Activated naive CD4-positive, alpha-beta T cell treated with anti-CD3 and anti-CD28 coated beads for 36 hours (primary cell): ENCODE results near the gene CDCA4. TPM values are rescaled to one million over a fixed set of nuclear protein-coding genes. Genes with fewer than 3 reads are reported as not detected.
A peak's percentile ranks its signal among the peaks of the same experiment; 100 is the strongest.
"Not testable (repeated sequence)": the region's sequence is repeated elsewhere in the genome, so short reads cannot be mapped to it uniquely, and the experiment has no call there.

Source experiments
- CTCF ChIA-PET: fragments of 350-600 bp; sonication (Branson Sonifier 250); formaldehyde crosslinking; loops from one replicate; lab custom pipeline; 2021; ENCODE audit warnings: antibody characterized with exemption; lab: Charles Lee
- DNase-seq: peaks from one replicate; pipeline ENCODE4 v3.0.0-alpha.2; 2020
- H3K27ac Mint-ChIP-seq: one replicate; pipeline ENCODE4 v1.8.0; 2021; ENCODE audit warnings: mild to moderate bottlenecking, mixed read lengths
- H3K27me3 Mint-ChIP-seq: one replicate; pipeline ENCODE4 v1.8.0; 2021; ENCODE audit warnings: low read depth, mixed read lengths
- H3K36me3 Mint-ChIP-seq: one replicate; pipeline ENCODE4 v1.8.0; 2021; ENCODE audit warnings: low read depth, mixed read lengths
- H3K4me1 Mint-ChIP-seq: one replicate; pipeline ENCODE4 v1.8.0; 2021; ENCODE audit warnings: low read depth, mixed read lengths
- H3K4me3 Mint-ChIP-seq: one replicate; pipeline ENCODE4 v1.8.0; 2021; ENCODE audit warnings: mild to moderate bottlenecking, moderate library complexity, mixed read lengths
- H3K9me3 Mint-ChIP-seq: one replicate; pipeline ENCODE4 v1.8.0; 2021; ENCODE audit warnings: mixed read lengths
- intact Hi-C: fragments of 100-400 bp; cut with micrococcal nuclease; formaldehyde crosslinking; loops from one replicate; pipeline ENCODE4 v1.15.1; 2023
- total RNA-seq, 2 experiments: library from RNA; stranded (reverse); gene quantifications; one replicate each; pipeline ENCODE4 v1.2.3, GENCODE V29; 2021

Gene CDCA4
- total RNA-seq, 2 experiments from 2014 or later: 59.6 to 60.4 TPM

- Mint-ChIP-seq H3K36me3 (no peaks in the 10 kb centered on the region), H3K4me3 (no peak overlapping the region), H3K4me1 (peaks cover 41% of the 10 kb centered on the region), H3K9me3 (no peaks in the 10 kb centered on the region), H3K27ac (no peak overlapping the region), H3K27me3 (no peaks in the 10 kb centered on the region)
- CTCF ChIA-PET: interaction anchor here (0.8 to 4.5 kb wide), 2 partner anchors 17 to 52 kb away, joined by 3 to 23 read pairs; no protein-coding TSS in a partner anchor
- DNase-seq: no peak
- intact Hi-C loops: no loop called here
These were observed 7.5 kb upstream of the CDCA4 start for GRCh38 chr14:105028251-105028927.

- not testable (repeated sequence) for H3K27ac Mint-ChIP-seq, H3K4me3 Mint-ChIP-seq
These were observed 6.8 kb upstream of the CDCA4 start for GRCh38 chr14:105027718-105028117.

GRCh38 chr14:105026802-105027563 is 6.1 kb upstream of the CDCA4 start:
- peak overlapping the region; percentile 17 for H3K27ac Mint-ChIP-seq
- no peaks in the 10 kb centered on the region for H3K27me3 Mint-ChIP-seq
- intact Hi-C loops: no loop called here
- CTCF ChIA-PET: interaction anchor here (2.7 kb wide), 1 partner anchor 19 kb away, joined by 10 read pairs; no protein-coding TSS in a partner anchor
- no peaks in the 10 kb centered on the region for H3K9me3 Mint-ChIP-seq
- H3K36me3 Mint-ChIP-seq: no peaks in the 10 kb centered on the region
- DNase-seq: no peak
- H3K4me1 Mint-ChIP-seq: peaks cover 41% of the 10 kb centered on the region
- H3K4me3 Mint-ChIP-seq: no peak overlapping the region

More at GRCh38 chr14:105027718-105028117, 6.8 kb upstream of the CDCA4 start:
- H3K4me1 Mint-ChIP-seq: peaks cover 40% of the 10 kb centered on the region
- CTCF ChIA-PET: interaction anchor here (4.5 kb wide), 1 partner anchor 17 kb away, joined by 23 read pairs; no protein-coding TSS in a partner anchor
- intact Hi-C loops, H3K36me3 Mint-ChIP-seq, H3K9me3 Mint-ChIP-seq, DNase-seq, H3K27me3 Mint-ChIP-seq: not testable (repeated sequence)

- no peak overlapping the region for H3K4me3 Mint-ChIP-seq
These were observed 5.3 kb upstream of the CDCA4 start for GRCh38 chr14:105026033-105026785.

GRCh38 chr14:105025429-105025828 is 4.5 kb upstream of the CDCA4 start:
- no peaks in the 10 kb centered on the region for H3K9me3 Mint-ChIP-seq
- DNase-seq: no peak
- intact Hi-C loops: no loop called here
- CTCF ChIA-PET: interaction anchor here (0.9 to 2.7 kb wide), 4 partner anchors 18 to 61 kb away, joined by 3 to 10 read pairs (median 3); no protein-coding TSS in a partner anchor
- H3K27me3 Mint-ChIP-seq: no peaks in the 10 kb centered on the region
- H3K36me3 Mint-ChIP-seq: peaks cover 4% of the 10 kb centered on the region
- peaks cover 46% of the 10 kb centered on the region for H3K4me1 Mint-ChIP-seq
- peak overlapping the region; percentile 70 for H3K27ac Mint-ChIP-seq
- H3K4me3 Mint-ChIP-seq: no peak overlapping the region

More at GRCh38 chr14:105026033-105026785, 5.3 kb upstream of the CDCA4 start:
- H3K27me3 Mint-ChIP-seq: no peaks in the 10 kb centered on the region
- H3K4me1 Mint-ChIP-seq: peaks cover 46% of the 10 kb centered on the region
- peaks cover 4% of the 10 kb centered on the region for H3K36me3 Mint-ChIP-seq
- intact Hi-C loops: no loop called here
- H3K27ac Mint-ChIP-seq: peak overlapping the region; percentile 43
- CTCF ChIA-PET: interaction anchor here (0.6 to 2.7 kb wide), 5 partner anchors 18 to 235 kb away, joined by 3 to 10 read pairs (median 3); no protein-coding TSS in a partner anchor
- no peaks in the 10 kb centered on the region for H3K9me3 Mint-ChIP-seq
- DNase-seq: peak; percentile 38

- CTCF ChIA-PET: no interaction called here
- Mint-ChIP-seq H3K27ac (no peak overlapping the region), H3K27me3 (no peaks in the 10 kb centered on the region), H3K36me3 (peaks cover 17% of the 10 kb centered on the region), H3K9me3 (no peaks in the 10 kb centered on the region), H3K4me3 (no peak overlapping the region), H3K4me1 (peaks cover 57% of the 10 kb centered on the region)
- intact Hi-C loops: loop anchor here (5.0 kb wide), 1 partner anchor 63 kb away; no protein-coding TSS in a partner anchor
- DNase-seq: no peak
These were observed 3.1 kb upstream of the CDCA4 start for GRCh38 chr14:105023791-105024480.

- no peaks in the 10 kb centered on the region for H3K27me3 Mint-ChIP-seq
These were observed 2.3 kb upstream of the CDCA4 start for GRCh38 chr14:105023144-105023543.

GRCh38 chr14:105022276-105022670 is 1.4 kb upstream of the CDCA4 start:
- DNase-seq: no peak
- H3K27ac Mint-ChIP-seq: peak overlapping the region; percentile 87
- intact Hi-C loops: loop anchor here (5.0 kb wide), 1 partner anchor 65 kb away; no protein-coding TSS in a partner anchor
- H3K9me3 Mint-ChIP-seq: no peaks in the 10 kb centered on the region
- peaks cover 28% of the 10 kb centered on the region for H3K36me3 Mint-ChIP-seq
- peak overlapping the region; percentile 98 for H3K4me3 Mint-ChIP-seq
- no peaks in the 10 kb centered on the region for H3K27me3 Mint-ChIP-seq
- CTCF ChIA-PET: interaction anchor here (0.6 to 1.3 kb wide), 5 partner anchors 23 to 317 kb away, joined by 3 to 10 read pairs (median 3); no protein-coding TSS in a partner anchor
- H3K4me1 Mint-ChIP-seq: peaks cover 71% of the 10 kb centered on the region

More at GRCh38 chr14:105023144-105023543, 2.3 kb upstream of the CDCA4 start:
- intact Hi-C loops: loop anchor here (5.0 kb wide), 1 partner anchor 64 kb away; no protein-coding TSS in a partner anchor
- CTCF ChIA-PET: interaction anchor here (1.2 kb wide), 1 partner anchor 48 kb away, joined by 3 read pairs; no protein-coding TSS in a partner anchor
- peak overlapping the region; percentile 9 for H3K4me3 Mint-ChIP-seq
- no peak for DNase-seq
- peaks cover 65% of the 10 kb centered on the region for H3K4me1 Mint-ChIP-seq
- H3K27ac Mint-ChIP-seq: no peak overlapping the region
- no peaks in the 10 kb centered on the region for H3K9me3 Mint-ChIP-seq
- H3K36me3 Mint-ChIP-seq: peaks cover 23% of the 10 kb centered on the region

- no peaks in the 10 kb centered on the region for H3K27me3 Mint-ChIP-seq
- no peaks in the 10 kb centered on the region for H3K9me3 Mint-ChIP-seq
- CTCF ChIA-PET: interaction anchor here (0.6 to 1.3 kb wide), 4 partner anchors 24 to 317 kb away, joined by 3 to 10 read pairs (median 3); no protein-coding TSS in a partner anchor
- peak overlapping the region; percentile 87 for H3K27ac Mint-ChIP-seq
- peak; percentile 60 for DNase-seq
- intact Hi-C loops: loop anchor here (1.0 to 5.0 kb wide), 8 partner anchors 24 to 470 kb away; partner anchors contain the start of genes BRF1, CLBA1, GPR132 and TEDC1
- H3K4me3 Mint-ChIP-seq: peak overlapping the region; percentile 98
- H3K36me3 Mint-ChIP-seq: peaks cover 31% of the 10 kb centered on the region
- H3K4me1 Mint-ChIP-seq: peaks cover 70% of the 10 kb centered on the region
These were observed 883 bp upstream of the CDCA4 start for GRCh38 chr14:105021656-105022275.

- no peaks in the 10 kb centered on the region for H3K27me3 Mint-ChIP-seq
- intact Hi-C loops: loop anchor here (2.0 to 5.0 kb wide), 3 partner anchors 43 to 281 kb away; partner anchors contain the start of gene BRF1
These were observed 745 bp downstream of the CDCA4 start for GRCh38 chr14:105019861-105020814.

More at GRCh38 chr14:105019861-105020814, 745 bp downstream of the CDCA4 start:
- CTCF ChIA-PET: interaction anchor here (0.6 to 2.8 kb wide), 6 partner anchors 13 to 46 kb away, joined by 3 to 21 read pairs (median 4); no protein-coding TSS in a partner anchor
- Mint-ChIP-seq H3K4me3 (peak overlapping the region; percentile 90), H3K36me3 (peaks cover 42% of the 10 kb centered on the region), H3K27ac (peak overlapping the region; percentile 79), H3K4me1 (peaks cover 71% of the 10 kb centered on the region), H3K9me3 (no peaks in the 10 kb centered on the region)
- DNase-seq: peak; percentile 66
